Right lobe of liver (tissue), 6 donors: ENCODE data around the gene PLXNA2. TPM values are rescaled to one million over a fixed set of nuclear protein-coding genes. Genes with fewer than 3 reads are reported as not detected.

Source experiments
- ATAC-seq, 4 donors: fragments of 200-7000 bp; cut with Tn5 transposase; one replicate each; pipeline ENCODE4 v1.9.1; 2020; ENCODE audit warnings: mild to moderate bottlenecking in 4 of 4, moderate library complexity in 4 of 4
- DNase-seq, 3 donors: peaks; one replicate each; pipeline ENCODE4 v3.0.0-alpha.2; 2020
- H3K27ac ChIP-seq, 3 donors: fragments of 200-600 bp; one replicate each; pipeline ENCODE4 v1.8.0; 2022
- H3K27me3 ChIP-seq, 2 donors: fragments of 200-600 bp; one replicate each; pipeline ENCODE4 v1.8.0; 2022
- H3K36me3 ChIP-seq, 4 donors: fragments of 200-600 bp; sonication (generic) in 1 of 4; one replicate each; pipeline versions ENCODE4 v1.5.1 to v1.8.0; 2017 to 2022; ENCODE audit warnings: control low read depth in 1 of 4
- H3K4me1 ChIP-seq, 4 donors: fragments of 200-600 bp; sonication (generic) in 1 of 4; one replicate each; pipeline versions ENCODE4 v1.5.1 to v1.8.0; 2017 to 2022; ENCODE audit warnings: control low read depth in 1 of 4
- H3K4me3 ChIP-seq, 3 donors: fragments of 200-600 bp; one replicate each; pipeline ENCODE4 v1.8.0; 2022
- H3K9me3 ChIP-seq, 4 donors: fragments of 200-600 bp; sonication (generic) in 1 of 4; one replicate each; pipeline versions ENCODE4 v1.5.1 to v1.8.0; 2017 to 2022; ENCODE audit warnings: control low read depth in 1 of 4
- POLR2A ChIP-seq: fragments of 450-650 bp; IDR thresholded peaks from one replicate; pipeline ENCODE4 v1.6.1; 2017; ENCODE audit warnings: antibody characterized with exemption, mild to moderate bottlenecking
- WGBS: methylation state at CpG from one replicate; pipeline ENCODE4 v1.1.6; 2018; ENCODE audit warnings: low coverage, low lambda C conversion rate; ENCODE audit not compliant: insufficient coverage; ENCODE audit errors: missing lambda C conversion rate; 5-methylcytosine and 5-hydroxymethylcytosine counted together
- intact Hi-C, 2 donors: fragments of 100-400 bp; cut with DNase I; formaldehyde crosslinking; loops; one replicate each; pipeline versions ENCODE4 v1.11.2 to v1.14.1; 2022
- total RNA-seq, 6 experiments: library from RNA; depleted of rRNA in 2 of 6; stranded (reverse); fragments of >200 nt in 2 of 6; fragmentation: NEBNext Ultra II Directional in 3 of 6; extraction: Animal tissue kit (Norgen Biotek cat#: 25700) in 3 of 6; gene quantifications; one replicate each; pipeline versions ENCODE4 v1.1.0 to v1.2.4, GENCODE V29; 2016 to 2023
- TF ChIP-seq, protein P1 (sequence below), 4 donors: fragments of 200-600 bp in 3 of 4; fragments of 450-650 bp in 1 of 4; IDR thresholded peaks; one replicate each; pipeline versions ENCODE4 v1.5.1 to v1.8.0; 2016 to 2022; ENCODE audit warnings: antibody characterized with exemption in 4 of 4, mild to moderate bottlenecking in 2 of 4
- donor health status: DM: no; HTN: yes; CAD: no.
- donor health status: DM: no; HTN: no; CAD: no.
- donor health status: DM: no; HTN: no; CAD: no.
- donor health status: DM: no; HTN: yes; CAD: no.
- donor health status: DM: no; HTN: yes; CAD: no.

PLXNA2 gene
- total RNA-seq, 6 experiments from 2014 or later, result 5.6 to 20.8 (median 9.3) TPM

- DNase-seq (no peak), ATAC-seq (no peak)
- TF ChIP-seq, protein P1, sequence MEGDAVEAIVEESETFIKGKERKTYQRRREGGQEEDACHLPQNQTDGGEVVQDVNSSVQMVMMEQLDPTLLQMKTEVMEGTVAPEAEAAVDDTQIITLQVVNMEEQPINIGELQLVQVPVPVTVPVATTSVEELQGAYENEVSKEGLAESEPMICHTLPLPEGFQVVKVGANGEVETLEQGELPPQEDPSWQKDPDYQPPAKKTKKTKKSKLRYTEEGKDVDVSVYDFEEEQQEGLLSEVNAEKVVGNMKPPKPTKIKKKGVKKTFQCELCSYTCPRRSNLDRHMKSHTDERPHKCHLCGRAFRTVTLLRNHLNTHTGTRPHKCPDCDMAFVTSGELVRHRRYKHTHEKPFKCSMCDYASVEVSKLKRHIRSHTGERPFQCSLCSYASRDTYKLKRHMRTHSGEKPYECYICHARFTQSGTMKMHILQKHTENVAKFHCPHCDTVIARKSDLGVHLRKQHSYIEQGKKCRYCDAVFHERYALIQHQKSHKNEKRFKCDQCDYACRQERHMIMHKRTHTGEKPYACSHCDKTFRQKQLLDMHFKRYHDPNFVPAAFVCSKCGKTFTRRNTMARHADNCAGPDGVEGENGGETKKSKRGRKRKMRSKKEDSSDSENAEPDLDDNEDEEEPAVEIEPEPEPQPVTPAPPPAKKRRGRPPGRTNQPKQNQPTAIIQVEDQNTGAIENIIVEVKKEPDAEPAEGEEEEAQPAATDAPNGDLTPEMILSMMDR (IDR thresholded peaks at IDR 0.05), result no peak
- no peak for TF ChIP-seq POLR2A
- Histone ChIP-seq H3K9me3 (no peaks in the 10 kb centered on the region), H3K36me3 (no peaks in the 10 kb centered on the region), H3K27me3 (no peaks in the 10 kb centered on the region), H3K4me1 (peaks cover 0 to 34% (median 17%) of the 10 kb centered on the region in 4 donors), H3K4me3 (no peak overlapping the region), H3K27ac (peak overlapping the region in 1 of 3 donors; percentile 38)
- WGBS, result 73% methylated on average over 8 of the region's 9 CpGs
- intact Hi-C loops, result loop anchor here in 1 of 2 donors (5.0 kb wide), 1 partner anchor 93 kb away; no protein-coding TSS in a partner anchor
These were observed 8.7 kb downstream of the PLXNA2 start for GRCh38 chr1:208235356-208235981.

GRCh38 chr1:208234721-208235120, 9.5 kb downstream of the PLXNA2 start:
- H3K4me1 ChIP-seq, result peaks cover 0 to 31% (median 16%) of the 10 kb centered on the region in 4 donors
- H3K9me3 ChIP-seq, result no peaks in the 10 kb centered on the region
- ATAC-seq, result peak in 1 of 4 donors; percentile 53
- no peak overlapping the region for H3K4me3 ChIP-seq
- no peaks in the 10 kb centered on the region for H3K36me3 ChIP-seq
- 66% methylated on average over 3 of the region's 5 CpGs for WGBS
- TF ChIP-seq POLR2A, result no peak
- TF ChIP-seq, protein P1 (IDR thresholded peaks at IDR 0.05), result no peak
- H3K27ac ChIP-seq, result no peak overlapping the region
- intact Hi-C loops, result loop anchor here in 1 of 2 donors (5.0 kb wide), 1 partner anchor 92 kb away; no protein-coding TSS in a partner anchor
- DNase-seq, result no peak
- no peaks in the 10 kb centered on the region for H3K27me3 ChIP-seq

DNA sequence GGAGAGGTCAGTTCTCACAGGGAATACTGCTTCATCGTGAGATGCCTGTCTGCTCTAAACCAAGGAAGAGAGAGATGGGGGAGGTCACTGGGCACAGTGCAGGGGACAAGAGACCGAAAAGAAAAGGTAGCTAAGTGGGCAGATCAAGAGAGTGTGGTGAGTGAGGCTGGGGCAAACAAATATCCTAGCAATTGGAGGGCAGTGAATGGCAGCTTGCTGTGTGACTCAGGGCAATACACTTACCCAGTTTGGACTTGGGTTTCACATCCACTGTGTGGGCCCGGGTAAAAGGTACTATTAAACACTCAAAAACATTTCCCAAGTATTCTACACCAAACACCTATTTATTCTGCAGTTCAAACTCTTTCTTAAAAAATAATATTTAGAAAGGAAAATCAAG, 10.2 kb downstream of the PLXNA2 start:
- Histone ChIP-seq H3K9me3 (no peaks in the 10 kb centered on the region), H3K4me3 (no peak overlapping the region), H3K36me3 (no peaks in the 10 kb centered on the region), H3K27me3 (no peaks in the 10 kb centered on the region), H3K4me1 (peaks cover 0 to 25% (median 10%) of the 10 kb centered on the region in 4 donors), H3K27ac (no peak overlapping the region)
- ATAC-seq (no peak), DNase-seq (no peak)
- 68% methylated on average over 3 of the region's 3 CpGs for WGBS
- intact Hi-C loops, result no loop called here
- TF ChIP-seq POLR2A, result no peak
- TF ChIP-seq, protein P1 (IDR thresholded peaks at IDR 0.05), result no peak

DNA sequence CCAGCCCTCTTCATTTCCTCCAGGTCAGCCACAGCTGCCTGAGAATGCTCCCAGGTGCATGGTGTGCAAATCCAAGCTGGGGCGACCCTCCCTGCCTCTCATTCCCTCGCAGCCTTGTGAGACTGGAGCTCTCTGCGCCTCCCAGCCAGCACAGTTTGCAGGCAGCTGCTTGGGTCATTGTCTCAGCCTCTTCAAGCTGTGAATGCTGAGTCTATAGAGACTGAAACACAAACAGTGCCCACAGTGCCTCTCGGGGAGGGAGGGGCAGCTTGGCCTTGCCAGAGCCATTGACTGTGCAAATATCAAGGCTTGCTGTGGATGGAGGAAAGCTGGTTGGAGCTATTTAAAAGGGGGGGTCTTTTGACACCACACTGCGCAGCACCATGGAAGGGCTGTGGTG, 10.6 kb downstream of the PLXNA2 start:
- DNase-seq (no peak), ATAC-seq (peak in 1 of 4 donors; percentile 51)
- WGBS, result 84% methylated on average over 4 of the region's 5 CpGs
- peaks cover 0 to 20% (median 8%) of the 10 kb centered on the region in 4 donors for H3K4me1 ChIP-seq
- no peak for TF ChIP-seq POLR2A
- no peaks in the 10 kb centered on the region for H3K9me3 ChIP-seq
- intact Hi-C loops, result no loop called here
- no peaks in the 10 kb centered on the region for H3K27me3 ChIP-seq
- no peak overlapping the region for H3K27ac ChIP-seq
- H3K36me3 ChIP-seq, result no peaks in the 10 kb centered on the region
- H3K4me3 ChIP-seq, result no peak overlapping the region

DNA sequence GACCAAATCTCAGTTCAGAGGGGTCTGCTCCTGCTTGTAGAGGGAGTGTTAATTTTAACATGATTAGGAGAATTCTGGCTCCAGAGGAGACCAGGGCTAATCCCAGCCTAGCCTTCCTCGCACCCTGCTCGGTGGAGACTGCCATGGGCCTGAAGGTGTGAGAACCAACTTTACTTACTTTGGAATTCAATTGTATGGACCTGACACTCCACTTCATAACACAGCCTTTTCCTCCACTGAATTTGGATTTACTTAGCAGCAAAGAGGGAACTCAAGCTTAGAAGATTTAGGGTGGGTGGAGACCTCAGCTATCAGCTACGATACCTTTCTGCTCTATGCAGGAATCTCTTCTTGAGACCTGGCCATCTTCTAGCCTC, 11.5 kb downstream of the PLXNA2 start:
- peaks cover 0 to 14% (median 6%) of the 10 kb centered on the region in 4 donors for H3K4me1 ChIP-seq

More for the DNA sequence above, 11.5 kb downstream of the PLXNA2 start:
- no peaks in the 10 kb centered on the region for H3K9me3 ChIP-seq
- WGBS, result 93% methylated on average over 3 of the region's 3 CpGs
- no peaks in the 10 kb centered on the region for H3K27me3 ChIP-seq
- intact Hi-C loops, result no loop called here
- no peak overlapping the region for H3K27ac ChIP-seq
- H3K4me3 ChIP-seq, result no peak overlapping the region
- H3K36me3 ChIP-seq, result no peaks in the 10 kb centered on the region
- no peak for TF ChIP-seq POLR2A
- TF ChIP-seq, protein P1 (IDR thresholded peaks at IDR 0.05), result no peak
- DNase-seq (no peak), ATAC-seq (no peak)
